Liver (tissue), 9 donors: ENCODE measurements around the gene HSPA12A. TPM values are rescaled to one million over a fixed set of nuclear protein-coding genes. Genes with fewer than 3 reads are reported as not detected.

ENCODE experiments used
- DNase-seq: peaks from one replicate; pipeline ENCODE4 v3.0.0-alpha.2; 2017; ENCODE audit warnings: low spot score
- H3K27ac ChIP-seq, 2 donors: one replicate each; pipeline ENCODE4 v1.7.0; 2013; ENCODE audit warnings: inconsistent platforms in 2 of 2, low read length in 2 of 2, control low read depth in 1 of 2, low read depth in 1 of 2, mild to moderate bottlenecking in 1 of 2
- H3K27me3 ChIP-seq, 4 donors: one replicate each; pipeline versions ENCODE4 v1.6.1 to v1.7.0; 2013; ENCODE audit warnings: low read length in 3 of 4, inconsistent platforms in 1 of 4, mild to moderate bottlenecking in 1 of 4, moderate library complexity in 1 of 4; ENCODE audit not compliant: control insufficient read depth in 4 of 4, insufficient read depth in 4 of 4
- H3K36me3 ChIP-seq, 4 donors: one replicate each; pipeline versions ENCODE4 v1.6.1 to v1.7.0; 2013; ENCODE audit warnings: low read length in 3 of 4, mild to moderate bottlenecking in 3 of 4, low read depth in 1 of 4, moderate library complexity in 1 of 4; ENCODE audit not compliant: control insufficient read depth in 4 of 4, insufficient read depth in 3 of 4
- H3K4me1 ChIP-seq, 4 donors: one replicate each; pipeline versions ENCODE4 v1.6.1 to v1.7.0; 2013; ENCODE audit warnings: low read length in 3 of 4, mild to moderate bottlenecking in 3 of 4, moderate library complexity in 1 of 4; ENCODE audit not compliant: control insufficient read depth in 4 of 4, insufficient read depth in 4 of 4
- H3K4me3 ChIP-seq, 3 donors: one replicate each; pipeline versions ENCODE4 v1.6.1 to v1.7.0; 2013; ENCODE audit warnings: low read length in 3 of 3, control low read depth in 1 of 3, low read depth in 1 of 3, mild to moderate bottlenecking in 1 of 3
- H3K9ac ChIP-seq, 2 donors: one replicate each; pipeline ENCODE4 v1.7.0; 2013; ENCODE audit warnings: low read length in 2 of 2, mild to moderate bottlenecking in 2 of 2, moderate library complexity in 2 of 2, control low read depth in 1 of 2, low read depth in 1 of 2
- H3K9me3 ChIP-seq, 4 donors: one replicate each; pipeline versions ENCODE4 v1.6.1 to v1.7.0; 2013; ENCODE audit warnings: low read length in 3 of 4; ENCODE audit not compliant: control insufficient read depth in 4 of 4
- ATF3 ChIP-seq: IDR thresholded peaks from 2 replicates; pipeline ENCODE4 v1.6.1; 2016; ENCODE audit warnings: antibody characterized with exemption
- CTCF ChIP-seq: fragments of 150-350 bp; IDR thresholded peaks from 2 replicates; pipeline ENCODE4 v1.5.1; 2017; ENCODE audit warnings: improper control_type of control experiment, low read depth, low read length; ENCODE audit not compliant: missing input control
- EGR1 ChIP-seq, 2 donors: IDR thresholded peaks; 2 replicates each; pipeline ENCODE4 v1.6.1; 2016 to 2018; ENCODE audit warnings: antibody characterized with exemption in 2 of 2, low read depth in 2 of 2
- FOXA1 ChIP-seq: IDR thresholded peaks from 2 replicates; pipeline ENCODE4 v1.6.1; 2016; ENCODE audit warnings: antibody characterized with exemption
- FOXA2 ChIP-seq: IDR thresholded peaks from 2 replicates; pipeline ENCODE4 v1.6.1; 2016; ENCODE audit warnings: antibody characterized with exemption
- GABPA ChIP-seq, 2 donors: IDR thresholded peaks in 1 of 2; conservative IDR thresholded peaks in 1 of 2; 2 replicates each; pipeline ENCODE4 v1.6.1; 2016; ENCODE audit warnings: antibody characterized with exemption in 2 of 2, mild to moderate bottlenecking in 1 of 2, moderate library complexity in 1 of 2
- HNF4A ChIP-seq, 2 donors: conservative IDR thresholded peaks; 2 replicates each; pipeline ENCODE4 v1.6.1; 2016; ENCODE audit warnings: antibody characterized with exemption in 2 of 2, mild to moderate bottlenecking in 2 of 2
- HNF4G ChIP-seq: IDR thresholded peaks from 2 replicates; pipeline ENCODE4 v1.6.1; 2016; ENCODE audit warnings: antibody characterized with exemption
- JUND ChIP-seq, 2 donors: IDR thresholded peaks; 2 replicates each; pipeline ENCODE4 v1.6.1; 2016; ENCODE audit warnings: antibody characterized with exemption in 2 of 2
- MAX ChIP-seq: IDR thresholded peaks from 2 replicates; pipeline ENCODE4 v1.6.1; 2016; ENCODE audit warnings: antibody characterized with exemption
- NR2F2 ChIP-seq: IDR thresholded peaks from 2 replicates; pipeline ENCODE4 v1.6.1; 2016; ENCODE audit warnings: antibody characterized with exemption
- RAD21 ChIP-seq, 2 donors: IDR thresholded peaks; 2 replicates each; pipeline ENCODE4 v1.6.1; 2016; ENCODE audit warnings: antibody characterized with exemption in 2 of 2, mild to moderate bottlenecking in 2 of 2
- REST ChIP-seq: IDR thresholded peaks from 2 replicates; pipeline ENCODE4 v1.6.1; 2016; ENCODE audit warnings: antibody characterized with exemption, mild to moderate bottlenecking
- RXRA ChIP-seq, 2 donors: IDR thresholded peaks; 2 replicates each; pipeline ENCODE4 v1.6.1; 2017 to 2018; ENCODE audit warnings: antibody characterized with exemption in 2 of 2, mild to moderate bottlenecking in 1 of 2
- SP1 ChIP-seq: IDR thresholded peaks from 2 replicates; pipeline ENCODE4 v1.6.1; 2018; ENCODE audit warnings: antibody characterized with exemption, mild to moderate bottlenecking
- TAF1 ChIP-seq: conservative IDR thresholded peaks from 2 replicates; pipeline ENCODE4 v1.6.1; 2016; ENCODE audit warnings: antibody characterized with exemption, mild to moderate bottlenecking
- ZBTB33 ChIP-seq: IDR thresholded peaks from 2 replicates; pipeline ENCODE4 v1.6.1; 2016; ENCODE audit warnings: antibody characterized with exemption
- WGBS: extraction: QIAGEN DNeasy Blood & Tissue Kit; methylation state at CpG from one replicate; pipeline ENCODE4 v1.1.7; 2013; 5-methylcytosine and 5-hydroxymethylcytosine counted together
- polyA plus RNA-seq, 2 donors: library from polyadenylated mRNA; stranded (reverse) in 1 of 2; unstranded in 1 of 2; fragments of 200-250 nt in 1 of 2; fragments of >200 nt in 1 of 2; fragmentation: Nextera tagmentation in 1 of 2; extraction: Ambion mirVana in 1 of 2; gene quantifications; one replicate each; pipeline versions ENCODE4 v1.2.1 to v1.2.3, GENCODE V29; 2013 to 2015
- total RNA-seq, 2 donors: library from RNA; depleted of rRNA; stranded (reverse); fragments of >200 nt; gene quantifications; one replicate each; pipeline ENCODE4 v1.2.3, GENCODE V29; 2014
- donor health status: healthy.
- donor health status: healthy.
- donor health status: healthy.
- donor health status: healthy.
- donor health status: healthy.

The HSPA12A gene
- total and polyA plus RNA-seq, 4 donors: 1.3 to 4.5 (median 1.6) TPM

- DNase-seq: no peak
These were observed 44.8 kb upstream of the HSPA12A start for GRCh38 chr10:116787053-116787659.

More at GRCh38 chr10:116787053-116787659, 44.8 kb upstream of the HSPA12A start:
- H3K4me3 ChIP-seq: no peak overlapping the region
- H3K4me1 ChIP-seq: peaks cover 0 to 6% (median 4%) of the 10 kb centered on the region in 4 donors
- H3K27ac ChIP-seq: no peak overlapping the region
- WGBS: 83% methylated on average over 8 of the region's 8 CpGs
- no peaks in the 10 kb centered on the region for H3K27me3 ChIP-seq
- H3K36me3 ChIP-seq: no peaks in the 10 kb centered on the region
- TF ChIP-seq EGR1 (IDR thresholded peaks at IDR 0.05; ENCODE audit: low read depth in 2 of 2) (no peak), HNF4A (conservative IDR thresholded peaks at IDR 0.05) (no peak), TAF1 (no peak), NR2F2 (no peak), HNF4G (no peak), REST (no peak), GABPA (IDR thresholded peaks at IDR 0.05 in 1 of 2, conservative IDR thresholded peaks at IDR 0.05 in 1 of 2) (no peak), CTCF (no peak), ZBTB33 (no peak), RXRA (IDR thresholded peaks at IDR 0.05) (no peak), RAD21 (IDR thresholded peaks at IDR 0.05) (no peak), ATF3 (no peak), FOXA2 (no peak), JUND (IDR thresholded peaks at IDR 0.05) (no peak), MAX (no peak), FOXA1 (no peak), SP1 (no peak)
- H3K9ac ChIP-seq: no peak overlapping the region
- no peaks in the 10 kb centered on the region for H3K9me3 ChIP-seq
